GM19467 (cell line): ENCODE measurements around the gene KCNA2.

Experiments used
- ATAC-seq: cut with Tn5 transposase; IDR thresholded peaks from one replicate; pipeline ENCODE4 v1.9.1; 2021; ENCODE audit warnings: mild to moderate bottlenecking, moderate library complexity; ENCODE audit not compliant: unreplicated experiment

Gene KCNA2

DNA sequence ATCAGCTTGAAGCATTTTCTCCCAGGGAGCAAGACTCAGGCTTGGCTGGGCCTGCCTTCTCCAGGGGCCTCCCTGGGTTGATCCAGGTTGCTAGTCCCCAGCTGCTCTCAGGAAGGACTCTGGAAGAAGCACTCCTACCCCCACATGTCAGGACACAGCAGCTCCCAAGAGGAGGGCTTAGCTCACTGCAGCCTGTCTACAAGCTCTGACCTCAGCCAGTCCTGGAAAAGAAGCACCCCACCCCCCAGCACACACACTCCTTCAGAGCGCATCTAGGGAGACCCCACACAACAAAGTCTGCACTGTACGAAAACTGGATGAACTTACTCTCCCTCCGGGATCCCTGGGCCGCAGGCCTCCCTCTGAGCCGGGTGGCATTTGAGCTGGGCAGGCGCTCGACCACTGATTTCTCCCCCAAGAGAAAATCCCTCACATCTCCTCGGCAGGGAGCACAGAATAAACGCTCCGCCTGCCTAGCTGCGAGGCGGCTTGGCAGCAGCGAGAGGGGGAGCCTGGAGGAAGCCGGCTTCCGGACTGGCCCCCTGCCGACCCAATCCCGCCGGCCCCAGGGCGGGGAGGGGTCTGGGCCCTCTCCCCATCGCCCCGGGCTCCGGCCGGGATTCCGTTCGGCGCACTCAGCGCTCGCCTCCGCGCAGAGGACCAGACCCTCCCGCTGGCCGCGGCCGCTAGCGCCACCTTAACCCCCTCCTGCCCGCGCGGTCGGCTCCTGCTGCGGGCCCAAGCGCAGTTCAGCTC is at the start of gene KCNA2:
Gene KCNA2 (minus strand): TSS at position 458 of the 756 bp plus-strand sequence. CDS start 1,576 bp downstream, outside the sequence.
- ATAC-seq, result no peak

DNA sequence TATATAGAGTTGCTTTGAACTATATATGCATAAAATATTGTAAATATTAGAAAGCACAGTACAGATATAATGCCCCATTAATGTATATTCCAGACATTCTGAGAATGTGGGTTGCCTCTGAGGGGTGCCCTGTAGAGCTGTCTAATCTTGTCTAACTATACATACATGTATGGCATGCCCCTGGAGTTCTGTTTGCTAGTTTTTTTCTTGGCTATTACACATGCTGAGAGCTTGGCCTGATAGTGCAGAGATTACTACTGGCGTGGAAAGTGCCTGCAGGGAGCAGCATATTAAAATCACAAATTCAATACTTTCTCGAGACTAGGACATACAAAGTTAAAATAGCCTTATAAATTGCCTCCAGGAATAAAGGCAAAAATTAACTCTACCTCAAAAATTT is 44.5 kb upstream of the KCNA2 start:
- no peak for ATAC-seq

DNA sequence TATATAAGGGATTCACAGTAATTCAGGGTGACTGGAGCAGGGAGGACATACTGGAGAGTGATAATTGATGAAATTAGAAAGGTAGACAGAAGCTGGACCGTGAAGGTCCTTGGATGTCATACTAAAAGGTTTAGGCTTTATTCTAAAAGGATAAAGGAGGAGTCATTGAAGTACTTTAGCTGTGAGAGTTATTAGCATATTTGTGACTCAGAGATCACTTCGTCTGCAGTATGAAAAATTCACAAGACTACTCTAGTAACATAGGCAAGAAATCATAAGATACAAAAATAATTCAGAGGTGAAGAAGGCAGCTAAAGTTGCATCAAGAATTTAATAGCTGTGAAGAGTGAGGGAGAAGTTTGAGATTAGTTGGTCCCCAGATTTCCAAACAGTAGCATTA is 42.3 kb upstream of the KCNA2 start:
- no peak for ATAC-seq

DNA sequence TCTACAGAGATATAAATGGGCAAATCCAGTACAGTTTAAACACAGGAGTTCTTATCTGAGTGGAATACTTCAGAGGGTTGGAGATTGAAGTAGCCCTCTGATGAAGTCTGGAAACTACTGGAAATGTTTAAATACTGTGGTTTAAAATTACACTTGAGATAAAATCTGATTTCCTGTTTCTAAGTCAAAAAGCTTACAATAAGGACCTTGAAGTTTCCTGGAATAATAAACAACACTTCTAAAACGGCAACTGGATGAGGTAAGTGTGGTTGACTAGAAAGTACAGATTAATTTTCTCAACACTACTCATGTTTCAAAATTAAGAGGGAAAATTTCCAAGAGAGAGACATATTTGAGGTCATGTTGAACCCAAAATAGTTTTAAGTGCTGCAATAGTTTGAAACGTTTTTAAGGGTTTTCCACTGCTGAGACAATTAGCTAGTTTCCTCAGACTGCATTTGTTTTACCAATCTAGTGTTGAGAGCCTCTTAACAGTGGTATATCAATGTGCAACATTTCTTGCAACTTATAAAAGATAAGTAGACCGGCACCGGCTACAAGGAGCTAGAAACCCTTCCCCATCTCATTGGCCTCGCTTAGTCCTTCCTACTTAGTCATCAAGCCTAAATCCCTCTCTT is 41.2 kb upstream of the KCNA2 start:
- ATAC-seq, result no peak

DNA sequence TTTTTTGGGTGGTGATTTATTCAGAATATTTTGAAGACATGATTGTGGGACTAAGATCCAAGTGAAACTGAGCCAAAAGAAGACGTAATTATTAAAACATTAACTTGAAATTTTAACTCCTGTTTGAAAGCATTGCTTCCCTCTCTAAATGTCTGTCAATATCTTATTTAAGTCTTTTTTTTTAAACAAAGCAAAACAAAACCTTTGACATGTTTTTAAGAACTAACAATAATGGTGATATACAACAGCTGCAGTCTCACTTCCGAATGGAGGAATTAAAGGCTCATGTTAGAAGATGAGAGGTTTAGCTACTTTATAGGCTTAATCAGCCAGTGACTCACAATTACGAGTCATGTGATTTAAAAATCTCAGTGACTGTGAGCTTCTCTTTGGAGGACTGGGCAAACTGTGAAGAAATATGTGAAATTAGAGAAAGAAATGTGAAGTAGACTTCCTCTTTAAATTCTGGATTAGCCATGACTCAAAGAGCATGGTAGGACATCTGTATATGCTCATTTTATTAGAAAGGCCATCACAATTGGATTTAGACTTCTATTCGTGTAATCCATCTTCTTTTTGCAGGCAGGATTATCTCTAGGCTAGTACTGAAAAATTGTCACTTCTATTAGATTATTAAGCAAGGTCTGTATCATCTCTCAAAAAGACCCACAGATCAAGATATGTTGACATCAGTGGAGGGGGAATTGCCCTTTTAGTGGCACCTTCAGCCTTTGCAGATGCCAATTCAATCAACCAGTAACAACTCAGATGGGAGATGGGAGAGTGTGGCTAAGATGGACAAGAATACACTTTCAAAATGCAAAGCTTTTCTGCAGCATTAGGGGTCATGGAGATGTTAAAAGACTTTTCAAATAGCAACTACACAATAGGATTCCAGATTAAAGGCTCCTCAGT is 39.9 kb upstream of the KCNA2 start:
- ATAC-seq, result no peak

DNA sequence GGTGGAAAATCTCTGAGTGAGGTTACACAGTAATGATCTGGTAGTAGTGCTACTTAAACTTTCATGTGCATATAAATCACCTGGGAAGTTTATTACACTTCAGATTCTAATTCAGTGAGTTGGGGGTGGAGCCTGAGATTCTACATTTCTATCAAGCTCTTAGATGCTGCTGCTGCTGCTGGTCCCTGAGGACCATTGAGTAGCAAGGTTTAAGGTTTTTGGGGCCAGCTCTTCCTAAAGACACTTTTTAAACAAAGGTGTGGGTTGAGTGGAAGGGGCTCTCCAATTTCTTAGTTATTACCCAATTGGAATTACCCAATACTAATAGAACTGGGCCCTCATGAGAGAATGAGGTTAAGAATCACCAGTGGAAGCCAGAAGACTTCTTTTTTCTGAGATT is 39.1 kb upstream of the KCNA2 start:
- no peak for ATAC-seq

DNA sequence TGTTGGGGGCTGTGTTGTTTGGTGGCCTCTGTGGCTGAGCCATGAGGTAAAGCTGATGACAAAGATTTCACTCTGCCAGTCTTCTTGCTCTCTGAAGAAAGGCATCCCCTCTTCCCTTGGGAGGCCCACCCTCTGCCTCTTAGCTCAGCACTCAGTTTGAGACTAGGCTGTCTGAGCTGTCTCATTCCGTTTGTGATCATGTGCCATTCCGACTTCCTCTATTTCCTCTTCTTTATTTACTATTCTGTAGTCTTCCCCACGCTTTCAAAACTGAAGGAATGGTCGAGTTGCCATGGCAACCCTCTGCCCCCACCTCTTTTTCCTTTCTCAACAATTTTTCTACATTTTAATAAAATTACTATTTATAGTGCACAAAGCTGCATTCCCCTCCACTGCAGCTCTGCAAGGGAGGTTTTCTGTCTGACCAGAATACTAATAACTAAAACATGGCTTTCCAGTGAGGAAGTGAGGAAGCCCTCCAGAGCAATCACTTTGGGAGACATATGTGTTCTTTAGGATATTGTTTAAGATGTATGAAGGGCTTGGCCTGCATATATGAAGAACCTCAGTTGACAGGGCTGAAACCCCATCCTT is 37.8 kb upstream of the KCNA2 start:
- no peak for ATAC-seq

DNA sequence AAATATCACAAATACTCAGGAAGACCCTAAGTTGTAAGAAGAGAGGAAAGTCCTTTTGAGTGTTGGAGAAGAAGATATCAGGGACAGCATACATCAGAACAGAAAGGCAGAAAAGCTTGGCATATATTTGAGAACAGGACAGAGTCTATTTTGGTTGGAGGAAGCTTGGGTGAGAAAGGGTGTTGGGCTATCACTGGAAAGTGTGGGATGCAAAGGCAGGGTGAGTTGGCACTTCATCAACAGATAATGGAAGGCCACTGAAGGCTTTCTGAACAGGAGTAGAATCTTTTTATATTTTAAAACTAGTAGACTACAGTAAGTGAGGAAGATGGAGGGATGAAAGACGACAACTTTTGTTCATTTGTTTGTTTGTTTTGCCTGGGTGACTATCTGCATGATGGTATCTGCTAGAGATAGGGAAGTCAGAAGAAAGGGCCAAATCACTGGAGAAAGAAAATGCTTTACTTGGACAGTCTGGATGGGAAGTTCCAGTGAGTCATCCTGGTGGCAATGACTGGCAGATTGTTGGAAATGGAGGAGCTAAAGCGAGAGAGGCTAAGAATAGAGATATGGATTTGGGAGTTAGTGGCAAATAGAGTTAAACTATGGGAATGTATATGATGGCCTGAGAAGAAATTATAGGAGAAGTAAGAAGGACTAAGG is 33.7 kb upstream of the KCNA2 start:
- ATAC-seq, result no peak

DNA sequence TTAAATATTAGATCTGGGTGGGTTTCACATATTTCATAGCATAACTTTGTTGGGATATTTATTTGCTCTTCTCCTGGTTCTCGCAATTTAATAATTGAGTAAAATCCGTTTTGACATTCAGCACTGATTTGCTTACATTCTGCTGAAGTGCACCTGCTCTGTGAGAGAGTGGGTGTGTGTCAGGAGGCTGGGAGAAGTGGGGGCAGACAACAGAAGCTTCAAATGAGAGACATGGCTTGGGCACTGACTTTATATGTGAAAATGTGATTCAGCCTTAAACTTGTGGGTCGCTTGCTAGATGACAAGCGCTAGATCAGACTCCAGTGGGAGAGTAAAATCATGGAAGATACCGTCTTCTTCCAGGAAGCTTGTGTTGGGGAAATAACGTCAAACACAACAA is 32.4 kb upstream of the KCNA2 start:
- no peak for ATAC-seq

DNA sequence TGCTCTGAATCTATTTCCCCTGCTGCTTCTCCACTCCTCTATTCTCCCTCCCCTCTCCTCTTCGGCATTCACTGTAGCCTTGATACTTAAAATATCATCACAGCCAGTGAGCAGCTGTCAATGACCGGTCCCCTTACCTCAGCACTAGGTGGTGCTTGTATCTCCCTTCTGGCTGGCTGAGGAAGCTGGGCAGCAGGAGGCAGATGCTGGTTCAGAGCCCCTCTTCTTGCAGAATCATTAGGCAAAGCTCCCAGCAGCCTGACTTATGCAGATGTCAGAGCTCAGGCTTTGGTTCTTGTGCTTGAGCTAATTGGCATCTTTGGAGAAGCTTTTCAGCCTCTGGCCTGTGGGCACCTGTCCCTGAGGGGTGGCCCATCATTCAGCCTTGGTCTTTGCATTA is 31.9 kb upstream of the KCNA2 start:
- no peak for ATAC-seq

DNA sequence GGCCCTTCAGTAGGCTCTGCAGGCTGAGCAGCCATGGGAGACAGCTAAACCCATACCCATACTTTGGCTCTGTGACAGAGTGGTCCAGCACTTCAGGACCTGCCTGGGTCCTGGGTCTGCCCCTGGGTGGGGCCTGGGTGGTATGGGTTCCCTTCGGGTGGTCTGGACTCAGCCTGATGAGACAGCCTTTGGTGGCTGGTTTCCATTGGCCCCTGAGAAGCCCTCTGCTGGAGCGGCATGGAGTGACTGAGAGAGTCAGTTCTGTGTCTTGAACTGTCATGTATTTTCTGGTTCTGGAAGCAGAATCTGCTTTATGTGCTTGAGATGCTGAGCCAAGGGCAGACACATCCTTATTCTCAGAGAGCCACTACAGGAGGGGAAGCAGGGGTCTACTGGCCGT is 31.3 kb upstream of the KCNA2 start:
- no peak for ATAC-seq

DNA sequence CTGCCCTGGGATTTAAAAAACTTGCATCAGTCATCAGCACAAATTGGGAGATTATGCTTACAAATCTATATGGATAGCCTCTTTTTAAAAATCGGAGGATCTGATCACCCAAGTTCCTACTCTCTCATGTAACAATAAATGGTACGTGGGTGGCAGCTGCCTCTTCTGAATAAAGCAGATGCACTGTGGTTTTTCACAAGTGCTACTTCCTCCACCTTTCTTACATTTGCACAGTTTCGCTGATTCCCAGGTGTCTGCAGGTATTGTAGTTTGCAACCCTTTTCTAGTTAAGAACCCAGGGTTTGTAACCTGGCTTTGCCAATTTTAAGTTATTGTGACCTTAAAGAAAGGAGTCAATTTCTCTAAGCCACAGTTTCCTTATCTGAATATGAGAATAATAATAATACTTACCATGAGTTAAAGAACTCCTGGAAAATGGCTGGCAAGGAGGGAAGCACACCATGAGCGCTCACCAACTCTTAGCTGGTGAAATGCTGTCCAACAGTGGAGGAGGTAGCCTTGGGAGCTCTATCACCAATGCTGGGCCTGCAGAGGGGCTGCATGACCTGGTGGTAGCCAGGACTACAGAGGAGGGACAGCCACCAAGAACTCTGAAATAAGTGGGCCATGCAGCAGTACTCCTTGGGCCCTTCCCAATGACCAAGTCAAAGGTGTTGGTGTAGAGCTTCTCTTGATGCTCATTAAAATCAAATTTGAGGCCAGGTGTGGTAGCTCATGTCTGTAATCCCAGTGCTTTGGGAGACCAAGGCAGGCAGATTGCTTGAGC is 30.2 kb upstream of the KCNA2 start:
- no peak for ATAC-seq

DNA sequence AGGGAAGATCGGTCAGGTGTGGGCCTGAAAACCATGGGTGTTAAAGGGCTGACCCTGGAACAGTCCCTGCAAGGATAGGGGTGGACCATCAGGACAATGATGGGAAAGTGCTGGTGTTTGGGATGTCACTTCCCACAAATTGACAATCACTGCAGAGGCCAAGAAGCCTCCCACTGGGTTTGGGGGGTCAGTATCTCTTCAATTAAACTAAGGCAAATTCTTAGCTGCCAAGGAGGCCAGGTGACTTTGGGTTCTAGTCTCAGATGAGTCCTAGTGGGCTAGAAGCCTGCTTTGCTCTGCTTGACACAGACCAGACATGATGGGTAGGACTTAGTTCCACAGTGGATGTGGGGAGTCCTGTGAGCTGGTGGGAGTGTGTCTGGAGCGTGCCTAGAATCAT is 29.3 kb upstream of the KCNA2 start:
- ATAC-seq, result no peak

DNA sequence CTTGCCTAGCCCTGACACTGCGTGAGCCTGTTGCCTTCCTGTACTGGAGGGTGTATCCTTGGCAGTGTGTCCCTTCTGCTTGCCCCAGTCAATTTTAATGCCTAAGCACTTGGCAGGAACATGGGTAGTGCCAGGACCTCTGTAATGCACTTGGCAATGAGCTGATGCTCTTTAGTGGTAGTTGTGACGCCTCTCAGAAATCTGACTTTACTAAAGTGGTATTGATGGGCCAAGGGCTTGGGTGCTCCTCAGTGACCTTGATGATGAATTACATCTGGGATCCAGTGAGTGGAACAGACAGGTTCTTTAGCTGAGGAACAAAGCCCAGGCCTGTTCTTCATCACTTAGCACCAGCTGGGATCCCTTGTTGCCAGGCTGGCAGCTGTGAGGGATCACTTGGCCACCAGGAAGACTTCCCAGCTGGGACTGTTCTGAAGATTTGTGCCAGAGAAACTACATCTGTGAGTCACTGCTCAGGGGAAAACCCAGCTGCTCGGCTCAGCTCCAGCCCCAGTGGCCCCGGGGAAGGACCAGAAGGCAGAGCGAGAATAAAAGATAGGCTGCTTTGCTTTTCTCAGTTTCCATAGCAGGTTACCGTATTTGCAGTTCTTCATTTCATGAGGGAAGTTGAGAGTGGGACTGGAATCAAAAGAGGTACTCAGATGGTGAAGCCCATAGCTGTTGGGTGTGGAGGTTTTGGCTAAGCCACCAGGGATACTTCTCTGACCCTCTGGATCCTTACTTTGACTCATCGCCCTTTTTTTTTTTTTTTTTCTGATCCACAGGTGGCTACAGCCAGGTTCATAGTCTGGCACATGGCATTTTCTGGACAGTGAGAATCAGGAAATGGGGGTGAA is 28.5 kb upstream of the KCNA2 start:
- ATAC-seq, result peak; percentile 50

DNA sequence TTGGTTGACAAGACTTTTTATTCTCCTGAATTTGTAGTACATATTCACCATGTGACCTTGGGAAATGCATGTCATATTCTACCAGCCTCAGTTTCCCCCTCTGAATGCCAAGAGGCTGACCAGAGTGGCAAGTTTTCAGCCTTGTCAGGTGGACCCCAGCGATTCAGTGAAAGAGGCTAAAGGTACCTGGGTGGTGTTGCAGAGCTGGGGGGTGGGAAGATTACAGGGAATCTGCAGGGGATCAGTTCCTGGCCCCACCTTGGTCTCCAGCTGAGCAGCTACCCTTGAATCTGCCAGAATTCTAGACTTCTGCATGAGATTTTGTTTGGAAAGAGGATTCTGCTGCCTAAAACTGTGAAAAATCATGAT is 27.9 kb upstream of the KCNA2 start:
- ATAC-seq, result no peak

DNA sequence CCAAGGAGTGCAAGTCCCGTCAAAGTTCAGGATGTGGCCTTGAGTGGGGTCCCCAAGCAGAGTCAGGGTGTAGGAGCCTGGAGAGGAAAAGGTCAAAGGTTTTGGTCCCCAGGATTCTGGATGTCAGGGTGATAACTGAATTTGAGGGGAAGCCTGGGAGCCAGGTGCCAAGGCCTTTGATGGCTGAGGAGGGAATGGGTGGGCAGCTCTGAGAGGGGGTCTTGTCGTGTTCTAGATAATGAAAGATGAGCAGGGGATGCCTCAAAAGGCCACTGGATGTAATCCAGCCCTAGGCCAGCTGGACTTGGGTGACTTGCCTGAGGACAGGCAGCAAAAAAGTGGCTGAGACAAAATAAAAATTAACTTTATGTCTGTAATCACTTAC is 27.5 kb upstream of the KCNA2 start:
- no peak for ATAC-seq

DNA sequence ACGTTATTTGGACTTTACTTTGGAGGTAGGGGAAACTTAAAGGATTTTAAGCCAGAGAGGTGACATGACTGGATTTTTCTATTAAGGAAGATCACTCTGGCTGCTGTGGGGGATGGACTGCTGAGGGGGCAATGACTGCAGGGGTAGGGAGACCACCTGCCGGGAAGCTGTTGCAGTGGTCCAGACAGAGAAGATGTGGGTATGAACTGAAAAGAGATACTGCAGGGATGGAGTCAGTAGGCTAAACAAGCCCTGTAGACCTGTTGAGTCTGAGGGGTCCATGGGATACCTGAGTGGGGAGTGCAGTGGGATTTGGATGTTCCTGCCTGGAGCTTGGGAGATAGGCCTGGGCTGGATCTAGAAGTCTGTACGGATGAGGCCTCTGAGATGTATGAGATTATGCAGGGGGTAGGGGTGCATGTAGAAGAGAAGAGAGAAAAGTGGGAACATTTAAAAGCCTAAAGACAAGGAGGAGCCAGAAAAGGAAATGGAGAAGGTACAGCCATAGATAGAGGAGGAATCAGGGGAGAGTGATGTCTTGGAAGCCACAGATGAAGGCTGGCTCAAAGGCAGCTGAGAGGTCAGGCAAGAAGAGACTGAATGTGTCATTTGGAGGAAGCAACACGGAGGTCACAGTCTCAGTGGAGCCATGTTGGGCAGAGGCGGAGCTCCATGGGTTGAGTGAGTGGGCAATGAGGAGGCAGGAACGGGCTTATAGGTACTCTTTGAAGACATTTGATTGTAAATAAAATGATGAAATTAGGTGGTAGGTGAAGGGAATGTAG is 25.9 kb upstream of the KCNA2 start:
- ATAC-seq, result no peak
